HEK293 (cell line): ENCODE measurements around the gene GFM1.
A peak's percentile ranks its signal among the peaks of the same experiment; 100 is the strongest.

Experiments used
- CTCF ChIA-PET: fragments of 350-600 bp; formaldehyde crosslinking; extraction: SDS; loops from one replicate; lab custom pipeline; 2021; ENCODE audit warnings: antibody characterized with exemption; lab: Yijun Ruan, JAX
- POLR2A ChIA-PET: fragments of 300-600 bp; formaldehyde crosslinking; extraction: SDS; loops from one replicate; lab custom pipeline; 2020; ENCODE audit warnings: antibody characterized with exemption, inconsistent platforms; lab: Yijun Ruan, JAX
- H3K27ac ChIP-seq: fragments of 200-500 bp; sonication (Bioruptor generic); 2 replicates; pipeline ENCODE4 v1.5.1; 2014; ENCODE audit warnings: low read depth, low read length, control low read depth, inconsistent platforms; ENCODE audit errors: extremely low read depth
- H3K36me3 ChIP-seq, 2 experiments: fragments of 200-500 bp in 1 of 2; sonication (Bioruptor generic) in 1 of 2; 1 replicate in 1 of 2; 2 replicates in 1 of 2; pipeline ENCODE4 v1.5.1; 2014 to 2017; ENCODE audit warnings: inconsistent platforms in 2 of 2, low read length in 2 of 2; ENCODE audit not compliant: control insufficient read depth in 2 of 2, insufficient read depth in 1 of 2
- H3K4me1 ChIP-seq: fragments of 200-500 bp; sonication (Bioruptor generic); 2 replicates; pipeline ENCODE4 v1.5.1; 2014; ENCODE audit warnings: mild to moderate bottlenecking, low read length, inconsistent platforms; ENCODE audit not compliant: control insufficient read depth, insufficient read depth
- H3K4me3 ChIP-seq: 2 replicates; pipeline ENCODE4 v1.5.1; 2011; ENCODE audit warnings: low read depth, mild to moderate bottlenecking, control low read depth, low read length, moderate library complexity
- H3K9me3 ChIP-seq: fragments of 200-500 bp; sonication (Bioruptor generic); 2 replicates; pipeline ENCODE4 v1.5.1; 2014; ENCODE audit warnings: low read depth, low read length, inconsistent platforms; ENCODE audit not compliant: control insufficient read depth, insufficient read depth
- GFI1B ChIP-seq: fragments of 450-650 bp; formaldehyde crosslinking; IDR thresholded peaks from 2 replicates; pipeline ENCODE4 v1.5.1; 2016; ENCODE audit warnings: missing biosample characterization, missing genetic modification characterization
- SP7 ChIP-seq: fragments of 450-650 bp; formaldehyde crosslinking; IDR thresholded peaks from 2 replicates; pipeline ENCODE4 v1.5.1; 2016; ENCODE audit warnings: missing biosample characterization, missing genetic modification characterization
- ZBTB7A ChIP-seq: fragments of 450-650 bp; formaldehyde crosslinking; IDR thresholded peaks from 2 replicates; pipeline ENCODE4 v1.5.1; 2016; ENCODE audit warnings: low read depth, missing biosample characterization, missing genetic modification characterization
- ZNF132 ChIP-seq: fragments of 450-650 bp; formaldehyde crosslinking; IDR thresholded peaks from 2 replicates; pipeline ENCODE4 v1.5.1; 2017; ENCODE audit warnings: missing biosample characterization, missing genetic modification characterization, borderline replicate concordance
- ZNF335 ChIP-seq: fragments of 450-650 bp; formaldehyde crosslinking; conservative IDR thresholded peaks from 2 replicates; pipeline ENCODE4 v1.5.1; 2016; ENCODE audit warnings: missing biosample characterization, missing genetic modification characterization
- ZNF37A ChIP-seq: fragments of 450-650 bp; IDR thresholded peaks from 2 replicates; pipeline ENCODE4 v1.5.1; 2018; ENCODE audit warnings: missing biosample characterization, missing genetic modification characterization
- ZNF423 ChIP-seq: fragments of 450-650 bp; formaldehyde crosslinking; IDR thresholded peaks from 2 replicates; pipeline ENCODE4 v1.5.1; 2016; ENCODE audit warnings: missing biosample characterization, missing genetic modification characterization
- ZNF426 ChIP-seq: fragments of 450-650 bp; formaldehyde crosslinking; IDR thresholded peaks from 2 replicates; pipeline ENCODE4 v1.5.1; 2017; ENCODE audit warnings: missing biosample characterization, missing genetic modification characterization, mild to moderate bottlenecking, inconsistent platforms, moderate library complexity
- ZNF558 ChIP-seq: fragments of 450-650 bp; formaldehyde crosslinking; IDR thresholded peaks from 2 replicates; pipeline ENCODE4 v1.5.1; 2016; ENCODE audit warnings: missing biosample characterization, missing genetic modification characterization
- ZNF623 ChIP-seq: fragments of 450-650 bp; formaldehyde crosslinking; IDR thresholded peaks from 2 replicates; pipeline ENCODE4 v1.5.1; 2016; ENCODE audit warnings: missing biosample characterization, missing genetic modification characterization
- ZNF629 ChIP-seq: fragments of 450-650 bp; formaldehyde crosslinking; IDR thresholded peaks from 2 replicates; pipeline ENCODE4 v1.5.1; 2017; ENCODE audit warnings: missing biosample characterization, missing genetic modification characterization
- ZNF785 ChIP-seq: fragments of 450-650 bp; formaldehyde crosslinking; IDR thresholded peaks from 2 replicates; pipeline ENCODE4 v1.5.1; 2016; ENCODE audit warnings: missing biosample characterization, missing genetic modification characterization
- TF ChIP-seq, protein P1 (sequence below): fragments of 450-650 bp; formaldehyde crosslinking; IDR thresholded peaks from 2 replicates; pipeline ENCODE4 v1.5.1; 2016; ENCODE audit warnings: missing biosample characterization, missing genetic modification characterization
- TF ChIP-seq, protein P2 (sequence below): fragments of 450-650 bp; formaldehyde crosslinking; IDR thresholded peaks from 2 replicates; pipeline ENCODE4 v1.5.1; 2016; ENCODE audit warnings: missing biosample characterization, missing genetic modification characterization
- TF ChIP-seq, protein P3 (sequence below): fragments of 450-650 bp; formaldehyde crosslinking; IDR thresholded peaks from 2 replicates; pipeline ENCODE4 v1.5.1; 2017; ENCODE audit warnings: missing biosample characterization, missing genetic modification characterization
- TF ChIP-seq, protein P4 (sequence below): fragments of 450-650 bp; formaldehyde crosslinking; IDR thresholded peaks from 2 replicates; pipeline ENCODE4 v1.5.1; 2016; ENCODE audit warnings: missing biosample characterization, missing genetic modification characterization, borderline replicate concordance
- TF ChIP-seq, protein P5 (sequence below): fragments of 450-650 bp; formaldehyde crosslinking; IDR thresholded peaks from 2 replicates; pipeline ENCODE4 v1.5.1; 2016; ENCODE audit warnings: missing biosample characterization, missing genetic modification characterization

Gene GFM1

DNA sequence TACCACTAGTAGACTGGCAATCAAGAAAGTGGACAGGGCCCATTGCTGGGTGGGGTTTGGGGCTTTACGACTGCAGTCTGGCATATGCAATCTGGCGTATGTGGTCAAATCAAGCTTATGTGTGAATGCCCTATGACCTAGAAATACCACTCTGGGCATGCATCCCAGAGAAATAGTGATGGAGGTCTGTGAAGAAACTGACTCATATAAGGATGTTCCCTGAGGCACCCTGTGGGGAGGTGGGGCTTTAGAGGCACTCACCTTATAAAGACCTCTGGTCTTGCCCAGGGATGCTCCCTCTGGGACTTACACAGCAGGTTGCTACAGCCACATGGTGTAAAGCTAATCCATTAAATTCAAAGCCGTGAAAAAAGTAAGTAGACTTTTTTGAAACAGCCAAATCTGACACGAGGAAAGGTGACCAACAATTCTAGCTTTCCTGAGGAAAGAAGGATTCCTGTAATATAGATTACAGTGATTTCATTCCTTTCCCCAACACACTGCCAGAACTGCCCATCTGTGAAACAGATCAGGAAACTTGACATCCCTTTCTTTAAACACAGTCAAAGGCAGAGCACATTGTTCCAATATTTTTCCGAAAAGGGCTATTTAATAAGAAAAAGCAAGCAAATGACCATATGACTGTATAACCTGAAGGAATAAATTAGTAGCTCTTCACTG is 74.3 kb downstream of the GFM1 start:
- ChIA-PET POLR2A (no interaction called here), CTCF (interaction anchor here (0.5 to 0.9 kb wide), 3 partner anchors 10 to 746 kb away, joined by 3 to 4 read pairs (median 4); partner anchors contain the start of gene LXN)
- TF ChIP-seq ZNF629 (tag by site-specific recombination) (peak; percentile 33; the same call in 1 of the 2 replicates), ZNF423 (tag by site-specific recombination) (no peak), SP7 (no peak), GFI1B (0 out of 2 replicates have a peak, but pooled peaks have one; percentile 25)
- TF ChIP-seq, protein P1, sequence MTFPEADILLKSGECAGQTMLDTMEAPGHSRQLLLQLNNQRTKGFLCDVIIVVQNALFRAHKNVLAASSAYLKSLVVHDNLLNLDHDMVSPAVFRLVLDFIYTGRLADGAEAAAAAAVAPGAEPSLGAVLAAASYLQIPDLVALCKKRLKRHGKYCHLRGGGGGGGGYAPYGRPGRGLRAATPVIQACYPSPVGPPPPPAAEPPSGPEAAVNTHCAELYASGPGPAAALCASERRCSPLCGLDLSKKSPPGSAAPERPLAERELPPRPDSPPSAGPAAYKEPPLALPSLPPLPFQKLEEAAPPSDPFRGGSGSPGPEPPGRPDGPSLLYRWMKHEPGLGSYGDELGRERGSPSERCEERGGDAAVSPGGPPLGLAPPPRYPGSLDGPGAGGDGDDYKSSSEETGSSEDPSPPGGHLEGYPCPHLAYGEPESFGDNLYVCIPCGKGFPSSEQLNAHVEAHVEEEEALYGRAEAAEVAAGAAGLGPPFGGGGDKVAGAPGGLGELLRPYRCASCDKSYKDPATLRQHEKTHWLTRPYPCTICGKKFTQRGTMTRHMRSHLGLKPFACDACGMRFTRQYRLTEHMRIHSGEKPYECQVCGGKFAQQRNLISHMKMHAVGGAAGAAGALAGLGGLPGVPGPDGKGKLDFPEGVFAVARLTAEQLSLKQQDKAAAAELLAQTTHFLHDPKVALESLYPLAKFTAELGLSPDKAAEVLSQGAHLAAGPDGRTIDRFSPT: 0 out of 2 replicates have a peak, but pooled peaks have one; percentile 22
- TF ChIP-seq, protein P2, sequence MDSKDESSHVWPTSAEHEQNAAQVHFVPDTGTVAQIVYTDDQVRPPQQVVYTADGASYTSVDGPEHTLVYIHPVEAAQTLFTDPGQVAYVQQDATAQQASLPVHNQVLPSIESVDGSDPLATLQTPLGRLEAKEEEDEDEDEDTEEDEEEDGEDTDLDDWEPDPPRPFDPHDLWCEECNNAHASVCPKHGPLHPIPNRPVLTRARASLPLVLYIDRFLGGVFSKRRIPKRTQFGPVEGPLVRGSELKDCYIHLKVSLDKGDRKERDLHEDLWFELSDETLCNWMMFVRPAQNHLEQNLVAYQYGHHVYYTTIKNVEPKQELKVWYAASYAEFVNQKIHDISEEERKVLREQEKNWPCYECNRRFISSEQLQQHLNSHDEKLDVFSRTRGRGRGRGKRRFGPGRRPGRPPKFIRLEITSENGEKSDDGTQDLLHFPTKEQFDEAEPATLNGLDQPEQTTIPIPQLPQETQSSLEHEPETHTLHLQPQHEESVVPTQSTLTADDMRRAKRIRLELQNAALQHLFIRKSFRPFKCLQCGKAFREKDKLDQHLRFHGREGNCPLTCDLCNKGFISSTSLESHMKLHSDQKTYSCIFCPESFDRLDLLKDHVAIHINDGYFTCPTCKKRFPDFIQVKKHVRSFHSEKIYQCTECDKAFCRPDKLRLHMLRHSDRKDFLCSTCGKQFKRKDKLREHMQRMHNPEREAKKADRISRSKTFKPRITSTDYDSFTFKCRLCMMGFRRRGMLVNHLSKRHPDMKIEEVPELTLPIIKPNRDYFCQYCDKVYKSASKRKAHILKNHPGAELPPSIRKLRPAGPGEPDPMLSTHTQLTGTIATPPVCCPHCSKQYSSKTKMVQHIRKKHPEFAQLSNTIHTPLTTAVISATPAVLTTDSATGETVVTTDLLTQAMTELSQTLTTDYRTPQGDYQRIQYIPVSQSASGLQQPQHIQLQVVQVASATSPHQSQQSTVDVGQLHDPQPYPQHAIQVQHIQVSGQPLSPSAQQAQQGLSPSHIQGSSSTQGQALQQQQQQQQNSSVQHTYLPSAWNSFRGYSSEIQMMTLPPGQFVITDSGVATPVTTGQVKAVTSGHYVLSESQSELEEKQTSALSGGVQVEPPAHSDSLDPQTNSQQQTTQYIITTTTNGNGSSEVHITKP (tag by site-specific recombination): 0 out of 2 replicates have a peak, but pooled peaks have one; percentile 12
- TF ChIP-seq, protein P3, sequence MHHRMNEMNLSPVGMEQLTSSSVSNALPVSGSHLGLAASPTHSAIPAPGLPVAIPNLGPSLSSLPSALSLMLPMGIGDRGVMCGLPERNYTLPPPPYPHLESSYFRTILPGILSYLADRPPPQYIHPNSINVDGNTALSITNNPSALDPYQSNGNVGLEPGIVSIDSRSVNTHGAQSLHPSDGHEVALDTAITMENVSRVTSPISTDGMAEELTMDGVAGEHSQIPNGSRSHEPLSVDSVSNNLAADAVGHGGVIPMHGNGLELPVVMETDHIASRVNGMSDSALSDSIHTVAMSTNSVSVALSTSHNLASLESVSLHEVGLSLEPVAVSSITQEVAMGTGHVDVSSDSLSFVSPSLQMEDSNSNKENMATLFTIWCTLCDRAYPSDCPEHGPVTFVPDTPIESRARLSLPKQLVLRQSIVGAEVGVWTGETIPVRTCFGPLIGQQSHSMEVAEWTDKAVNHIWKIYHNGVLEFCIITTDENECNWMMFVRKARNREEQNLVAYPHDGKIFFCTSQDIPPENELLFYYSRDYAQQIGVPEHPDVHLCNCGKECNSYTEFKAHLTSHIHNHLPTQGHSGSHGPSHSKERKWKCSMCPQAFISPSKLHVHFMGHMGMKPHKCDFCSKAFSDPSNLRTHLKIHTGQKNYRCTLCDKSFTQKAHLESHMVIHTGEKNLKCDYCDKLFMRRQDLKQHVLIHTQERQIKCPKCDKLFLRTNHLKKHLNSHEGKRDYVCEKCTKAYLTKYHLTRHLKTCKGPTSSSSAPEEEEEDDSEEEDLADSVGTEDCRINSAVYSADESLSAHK (tag by site-specific recombination): peak; percentile 33; the same call in 1 of the 2 replicates
- no peak overlapping the region for H3K4me3 ChIP-seq
- no peak overlapping the region for H3K27ac ChIP-seq
- no peaks in the 10 kb centered on the region for H3K9me3 ChIP-seq
- H3K36me3 ChIP-seq: no peaks in the 10 kb centered on the region
- peaks cover 1% of the 10 kb centered on the region; the same call in 1 of the 2 replicates for H3K4me1 ChIP-seq

DNA sequence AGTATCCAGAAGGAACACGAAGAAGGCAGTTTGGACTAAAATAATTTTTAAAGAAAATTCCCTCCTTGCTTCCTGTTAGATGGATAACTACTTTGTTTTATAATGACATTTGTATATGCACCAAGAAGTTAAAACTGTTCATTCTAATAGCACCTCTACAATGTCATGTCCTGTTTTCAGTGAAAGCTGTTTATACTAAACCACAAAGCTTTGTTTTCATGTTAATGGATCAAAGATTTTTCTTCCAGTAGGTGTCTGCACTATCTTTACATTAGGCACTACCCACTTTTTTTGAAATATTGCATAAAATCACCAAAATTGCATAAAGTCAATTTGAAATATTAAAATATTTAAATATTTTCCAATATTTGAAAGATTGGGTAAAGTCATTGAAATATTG is 77.8 kb downstream of the GFM1 start:
- TF ChIP-seq ZNF37A: no peak
- no peak for TF ChIP-seq ZNF426 (tag by site-specific recombination)
- TF ChIP-seq ZNF558 (tag by site-specific recombination): no peak
- TF ChIP-seq ZNF132 (tag by site-specific recombination): no peak
- TF ChIP-seq ZBTB7A (tag by site-specific recombination): no peak
- TF ChIP-seq ZNF623 (tag by site-specific recombination): no peak
- TF ChIP-seq, protein P4, sequence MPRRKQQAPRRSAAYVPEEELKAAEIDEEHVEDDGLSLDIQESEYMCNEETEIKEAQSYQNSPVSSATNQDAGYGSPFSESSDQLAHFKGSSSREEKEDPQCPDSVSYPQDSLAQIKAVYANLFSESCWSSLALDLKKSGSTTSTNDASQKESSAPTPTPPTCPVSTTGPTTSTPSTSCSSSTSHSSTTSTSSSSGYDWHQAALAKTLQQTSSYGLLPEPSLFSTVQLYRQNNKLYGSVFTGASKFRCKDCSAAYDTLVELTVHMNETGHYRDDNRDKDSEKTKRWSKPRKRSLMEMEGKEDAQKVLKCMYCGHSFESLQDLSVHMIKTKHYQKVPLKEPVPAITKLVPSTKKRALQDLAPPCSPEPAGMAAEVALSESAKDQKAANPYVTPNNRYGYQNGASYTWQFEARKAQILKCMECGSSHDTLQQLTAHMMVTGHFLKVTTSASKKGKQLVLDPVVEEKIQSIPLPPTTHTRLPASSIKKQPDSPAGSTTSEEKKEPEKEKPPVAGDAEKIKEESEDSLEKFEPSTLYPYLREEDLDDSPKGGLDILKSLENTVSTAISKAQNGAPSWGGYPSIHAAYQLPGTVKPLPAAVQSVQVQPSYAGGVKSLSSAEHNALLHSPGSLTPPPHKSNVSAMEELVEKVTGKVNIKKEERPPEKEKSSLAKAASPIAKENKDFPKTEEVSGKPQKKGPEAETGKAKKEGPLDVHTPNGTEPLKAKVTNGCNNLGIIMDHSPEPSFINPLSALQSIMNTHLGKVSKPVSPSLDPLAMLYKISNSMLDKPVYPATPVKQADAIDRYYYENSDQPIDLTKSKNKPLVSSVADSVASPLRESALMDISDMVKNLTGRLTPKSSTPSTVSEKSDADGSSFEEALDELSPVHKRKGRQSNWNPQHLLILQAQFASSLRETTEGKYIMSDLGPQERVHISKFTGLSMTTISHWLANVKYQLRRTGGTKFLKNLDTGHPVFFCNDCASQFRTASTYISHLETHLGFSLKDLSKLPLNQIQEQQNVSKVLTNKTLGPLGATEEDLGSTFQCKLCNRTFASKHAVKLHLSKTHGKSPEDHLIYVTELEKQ (tag by site-specific recombination): no peak
- TF ChIP-seq, protein P5, sequence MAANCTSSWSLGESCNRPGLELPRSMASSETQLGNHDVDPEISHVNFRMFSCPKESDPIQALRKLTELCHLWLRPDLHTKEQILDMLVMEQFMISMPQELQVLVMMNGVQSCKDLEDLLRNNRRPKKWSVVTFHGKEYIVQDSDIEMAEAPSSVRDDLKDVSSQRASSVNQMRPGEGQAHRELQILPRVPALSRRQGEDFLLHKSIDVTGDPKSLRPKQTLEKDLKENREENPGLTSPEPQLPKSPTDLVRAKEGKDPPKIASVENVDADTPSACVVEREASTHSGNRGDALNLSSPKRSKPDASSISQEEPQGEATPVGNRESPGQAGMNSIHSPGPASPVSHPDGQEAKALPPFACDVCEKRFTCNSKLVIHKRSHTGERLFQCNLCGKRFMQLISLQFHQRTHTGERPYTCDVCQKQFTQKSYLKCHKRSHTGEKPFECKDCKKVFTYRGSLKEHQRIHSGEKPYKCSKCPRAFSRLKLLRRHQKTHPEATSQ (tag by site-specific recombination): no peak
- TF ChIP-seq ZNF335 (tag by site-specific recombination): no peak
- TF ChIP-seq ZNF785: no peak
- ChIA-PET CTCF (interaction anchor here (1.0 to 1.9 kb wide), 2 partner anchors 67 to 73 kb away, joined by 3 to 7 read pairs; no protein-coding TSS in a partner anchor), POLR2A (interaction anchor here (0.7 kb wide), 1 partner anchor 78 kb away, joined by 5 read pairs; no protein-coding TSS in a partner anchor)
- H3K4me3 ChIP-seq: no peak overlapping the region
- no peak overlapping the region for H3K27ac ChIP-seq
- no peaks in the 10 kb centered on the region for H3K36me3 ChIP-seq
- no peaks in the 10 kb centered on the region for H3K9me3 ChIP-seq
- peaks cover 4% of the 10 kb centered on the region for H3K4me1 ChIP-seq
